Hepatocyte (in vitro differentiated cells): ENCODE results near the gene SLC41A2. TPM values are rescaled to one million over a fixed set of nuclear protein-coding genes. Genes with fewer than 3 reads are reported as not detected.

Experiments
- DNase-seq: peaks from one replicate; pipeline ENCODE4 v3.0.0-alpha.2; 2016; ENCODE audit warnings: low spot score
- H2AFZ ChIP-seq: fragments of 200-600 bp; sonication (generic); 2 replicates; pipeline ENCODE4 v1.6.0; 2016; ENCODE audit warnings: antibody characterized with exemption, mild to moderate bottlenecking
- H3K27ac ChIP-seq: fragments of 200-600 bp; sonication (generic); 2 replicates; pipeline ENCODE4 v1.5.1; 2016; ENCODE audit warnings: mild to moderate bottlenecking
- H3K27me3 ChIP-seq: fragments of 200-600 bp; sonication (generic); 2 replicates; pipeline ENCODE4 v1.6.1; 2016
- H3K36me3 ChIP-seq: fragments of 200-600 bp; sonication (generic); replicated peaks from 2 replicates; pipeline ENCODE4 v1.5.1; 2016; ENCODE audit warnings: low read depth; ENCODE audit not compliant: insufficient read depth
- H3K4me1 ChIP-seq: fragments of 200-600 bp; sonication (generic); 2 replicates; pipeline ENCODE4 v1.5.1; 2016; ENCODE audit warnings: mild to moderate bottlenecking, moderate library complexity; ENCODE audit not compliant: insufficient read depth
- H3K4me2 ChIP-seq: fragments of 200-600 bp; sonication (generic); 2 replicates; pipeline ENCODE4 v1.6.0; 2016
- H3K4me3 ChIP-seq: fragments of 200-600 bp; sonication (generic); 2 replicates; pipeline ENCODE4 v1.5.1; 2016; ENCODE audit warnings: mild to moderate bottlenecking
- H3K79me2 ChIP-seq: fragments of 200-600 bp; sonication (generic); 2 replicates; pipeline ENCODE4 v1.6.0; 2017; ENCODE audit warnings: mild to moderate bottlenecking
- H3K9me2 ChIP-seq: fragments of 200-600 bp; sonication (generic); replicated peaks from 2 replicates; pipeline ENCODE4 v1.6.0; 2017; ENCODE audit warnings: mild to moderate bottlenecking; ENCODE audit not compliant: insufficient read depth
- H3K9me3 ChIP-seq: fragments of 200-600 bp; sonication (generic); 2 replicates; pipeline ENCODE4 v1.5.1; 2016; ENCODE audit warnings: low read depth, mild to moderate bottlenecking
- H4K20me1 ChIP-seq: fragments of 200-600 bp; sonication (generic); 2 replicates; pipeline ENCODE4 v1.6.0; 2016; ENCODE audit warnings: mild to moderate bottlenecking; ENCODE audit not compliant: insufficient read depth, poor library complexity, severe bottlenecking
- CTCF ChIP-seq: fragments of 200-600 bp; sonication (generic); IDR thresholded peaks from 2 replicates; pipeline ENCODE4 v1.5.1; 2016; ENCODE audit warnings: antibody characterized with exemption, mild to moderate bottlenecking; ENCODE audit not compliant: poor library complexity
- EZH2 ChIP-seq: fragments of 200-600 bp; sonication (generic); IDR thresholded peaks from 2 replicates; pipeline ENCODE4 v1.6.1; 2016; ENCODE audit warnings: antibody characterized with exemption, mild to moderate bottlenecking, borderline replicate concordance
- EZH2phosphoT487 ChIP-seq: fragments of 200-600 bp; sonication (generic); IDR thresholded peaks from one replicate; pipeline ENCODE4 v1.6.1; 2018; ENCODE audit warnings: antibody characterized with exemption, mild to moderate bottlenecking, low read depth, moderate library complexity; ENCODE audit not compliant: unreplicated experiment, severe bottlenecking
- WGBS: methylation state at CpG from one replicate; pipeline ENCODE4 v1.1.6; 2016; ENCODE audit warnings: low lambda C conversion rate; ENCODE audit errors: missing lambda C conversion rate; 5-methylcytosine and 5-hydroxymethylcytosine counted together
- polyA plus RNA-seq: library from polyadenylated mRNA; unstranded; fragments of >200 nt; fragmentation: Nextera tagmentation; extraction: Ambion mirVana; gene quantifications from 2 replicates; pipeline ENCODE4 v1.2.1, GENCODE V29; 2016
- total RNA-seq: library from RNA; depleted of rRNA; stranded (reverse); fragments of >200 nt; gene quantifications from 2 replicates; pipeline ENCODE4 v1.2.3, GENCODE V29; 2014

Gene SLC41A2
- total and polyA plus RNA-seq, 2 experiments from 2014 or later, result 8.4 to 48.2 TPM

DNA sequence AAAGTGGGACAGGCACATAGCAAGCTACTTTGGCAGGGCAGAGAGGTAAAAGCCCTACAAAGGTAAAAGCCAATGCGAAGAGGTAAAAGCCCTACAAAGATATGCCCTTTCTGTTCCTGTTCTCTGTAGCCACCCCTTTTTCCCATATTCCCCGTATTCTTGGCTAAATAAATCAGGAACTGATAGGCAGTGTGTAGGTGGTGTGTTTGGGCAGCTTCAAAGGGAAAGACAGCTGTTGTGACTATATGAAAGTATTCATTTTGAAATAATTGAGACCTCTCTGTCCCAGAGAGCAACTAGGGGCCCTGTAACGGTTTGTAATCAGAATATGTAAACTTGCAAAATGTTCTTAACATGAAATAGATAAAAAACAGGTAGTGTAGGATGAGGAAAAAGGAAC, 11.3 kb upstream of the SLC41A2 start:
- Histone ChIP-seq H3K9me3 (no peaks in the 10 kb centered on the region), H3K27me3 (peaks cover 4% of the 10 kb centered on the region), H3K36me3 (no peaks in the 10 kb centered on the region), H4K20me1 (no peaks in the 10 kb centered on the region), H3K4me3 (no peak overlapping the region), H3K27ac (no peak overlapping the region), H3K4me2 (no peak overlapping the region), H2AFZ (no peak overlapping the region), H3K79me2 (no peaks in the 10 kb centered on the region), H3K9me2 (no peaks in the 10 kb centered on the region), H3K4me1 (no peaks in the 10 kb centered on the region)
- no peak for TF ChIP-seq EZH2phosphoT487
- TF ChIP-seq CTCF, result no peak
- TF ChIP-seq EZH2, result no peak
- no peak for DNase-seq
- WGBS, result 72% methylated on average over 3 of the region's 3 CpGs

GRCh38 chr12:104966677-104967076, 8.6 kb upstream of the SLC41A2 start:
- DNase-seq, result no peak
- H3K79me2 ChIP-seq, result no peaks in the 10 kb centered on the region
- 84% methylated on average over 4 of the region's 4 CpGs for WGBS

GRCh38 chr12:104964856-104965205, 6.7 kb upstream of the SLC41A2 start:
- Histone ChIP-seq H3K27ac (no peak overlapping the region), H3K4me1 (no peaks in the 10 kb centered on the region), H3K79me2 (no peaks in the 10 kb centered on the region), H3K27me3 (peaks cover 4% of the 10 kb centered on the region), H3K9me2 (no peaks in the 10 kb centered on the region), H3K4me2 (no peak overlapping the region), H2AFZ (no peak overlapping the region), H4K20me1 (no peaks in the 10 kb centered on the region), H3K36me3 (no peaks in the 10 kb centered on the region), H3K4me3 (no peak overlapping the region), H3K9me3 (no peaks in the 10 kb centered on the region)
- WGBS, result 82% methylated on average over 2 of the region's 2 CpGs
- no peak for DNase-seq
- TF ChIP-seq CTCF (no peak), EZH2phosphoT487 (no peak), EZH2 (no peak)

More at GRCh38 chr12:104966677-104967076, 8.6 kb upstream of the SLC41A2 start:
- TF ChIP-seq EZH2 (no peak), CTCF (no peak), EZH2phosphoT487 (no peak)
- H3K4me3 ChIP-seq, result no peak overlapping the region
- H4K20me1 ChIP-seq, result no peaks in the 10 kb centered on the region
- H3K36me3 ChIP-seq, result no peaks in the 10 kb centered on the region
- H2AFZ ChIP-seq, result no peak overlapping the region
- H3K4me2 ChIP-seq, result no peak overlapping the region
- peaks cover 4% of the 10 kb centered on the region for H3K27me3 ChIP-seq
- H3K9me3 ChIP-seq, result no peaks in the 10 kb centered on the region
- H3K9me2 ChIP-seq, result no peaks in the 10 kb centered on the region
- no peak overlapping the region for H3K27ac ChIP-seq
- no peaks in the 10 kb centered on the region for H3K4me1 ChIP-seq
